K562 (cell line): Measurements from ENCODE around the gene SOWAHD. TPM values are rescaled to one million over a fixed set of nuclear protein-coding genes. Genes with fewer than 3 reads are reported as not detected.
A peak's percentile ranks its signal among the peaks of the same experiment; 100 is the strongest.

ENCODE experiments used
- BRF2 ChIP-seq: IDR thresholded peaks from 3 replicates; pipeline ENCODE4 v1.6.1; 2011; ENCODE audit warnings: borderline replicate concordance, mild to moderate bottlenecking; ENCODE audit not compliant: insufficient read length, insufficient read depth
- CHD2 ChIP-seq: IDR thresholded peaks from 2 replicates; pipeline ENCODE4 v1.6.1; 2011; ENCODE audit warnings: low read depth, low read length
- CHD4 ChIP-seq: fragments of 200-600 bp; sonication (generic); IDR thresholded peaks from 3 replicates; pipeline ENCODE4 v1.6.1; 2012; ENCODE audit warnings: low read depth, mild to moderate bottlenecking, mixed read lengths, low read length, inconsistent platforms; ENCODE audit not compliant: insufficient read depth, insufficient replicate concordance, poor library complexity, severe bottlenecking
- JUND ChIP-seq, 2 experiments: IDR thresholded peaks; 2 replicates in 1 of 2; 3 replicates in 1 of 2; pipeline ENCODE4 v1.6.1; 2011; ENCODE audit warnings: borderline replicate concordance in 2 of 2, low read depth in 2 of 2, low read length in 2 of 2, improper control_type of control experiment in 1 of 2, missing biosample characterization in 1 of 2, missing genetic modification characterization in 1 of 2, missing genetic modification reagents in 1 of 2
- NFYB ChIP-seq: IDR thresholded peaks from 2 replicates; pipeline ENCODE4 v1.6.1; 2011; ENCODE audit warnings: mild to moderate bottlenecking, moderate library complexity; ENCODE audit not compliant: insufficient read length; ENCODE audit errors: extremely low read depth
- NUFIP1 ChIP-seq: fragments of 450-650 bp; IDR thresholded peaks from 2 replicates; pipeline ENCODE4 v1.6.1; 2018; ENCODE audit not compliant: partially characterized antibody
- SREBF1 ChIP-seq: fragments of 150-350 bp; IDR thresholded peaks from 2 replicates; pipeline ENCODE4 v1.6.1; 2014; ENCODE audit warnings: antibody characterized with exemption, low read depth, low read length, borderline replicate concordance
- THAP7 ChIP-seq: fragments of 250-450 bp; sonication (Bioruptor Pico); IDR thresholded peaks from 2 replicates; pipeline ENCODE4 v1.5.0; 2021
- THRB ChIP-seq: fragments of 450-650 bp; formaldehyde crosslinking; conservative IDR thresholded peaks from 2 replicates; pipeline ENCODE4 v1.4.0; 2022; ENCODE audit warnings: mild to moderate bottlenecking, missing genetic modification characterization
- ZBTB5 ChIP-seq: fragments of 450-650 bp; IDR thresholded peaks from 2 replicates; pipeline ENCODE4 v1.6.1; 2017; ENCODE audit warnings: antibody characterized with exemption
- ZNF699 ChIP-seq: fragments of 250-450 bp; sonication (Bioruptor Pico); IDR thresholded peaks from 2 replicates; pipeline ENCODE4 v1.8.0; 2021; ENCODE audit warnings: mild to moderate bottlenecking, moderate library complexity; ENCODE audit not compliant: insufficient replicate concordance
- polyA plus RNA-seq, 8 experiments: library from polyadenylated mRNA; depleted of rRNA in 4 of 8; stranded (reverse) in 5 of 8; unstranded in 3 of 8; fragments of >200 nt; fragmentation: Nextera tagmentation in 2 of 8; fragmentation: Illumina TruSeq in 1 of 8; extraction: Ambion mirVana in 2 of 8; extraction: Trizol in 1 of 8; gene quantifications; 2 replicates each; pipeline versions ENCODE4 v1.2.1 to v1.2.3, GENCODE V29; 2011 to 2014; ENCODE audit warnings: inconsistent platforms in 1 of 8, missing spikeins in 1 of 8
- total RNA-seq, 7 experiments: library from RNA; depleted of rRNA in 6 of 7; stranded (reverse); fragments of >200 nt in 6 of 7; fragmentation: Illumina TruSeq in 2 of 7; extraction: Trizol in 2 of 7; gene quantifications; 2 replicates each; pipeline versions ENCODE4 v1.2.1 to v1.2.3, GENCODE V29; 2011 to 2021; ENCODE audit warnings: low replicate concordance in 1 of 7
- TF ChIP-seq, protein P1 (sequence below), 3 experiments: IDR thresholded peaks in 2 of 3; conservative IDR thresholded peaks in 1 of 3; 2 replicates each; pipeline ENCODE4 v1.5.1; 2011 to 2012; ENCODE audit warnings: low read length in 3 of 3, mild to moderate bottlenecking in 3 of 3, control low read depth in 2 of 3, improper control_type of control experiment in 1 of 3, inconsistent platforms in 1 of 3, low read depth in 1 of 3, mixed read lengths in 1 of 3, moderate library complexity in 1 of 3; ENCODE audit not compliant: insufficient read depth in 2 of 3
- TF ChIP-seq, protein P2 (sequence below): fragments of 250-450 bp; sonication (Bioruptor Pico); IDR thresholded peaks from 2 replicates; pipeline ENCODE4 v1.4.0; 2020

SOWAHD gene
- total and polyA plus RNA-seq, 9 of the 15 experiments (the other 6 are each of a cell fraction or from before 2014, with no cell fraction given), result 0.13 to 0.29 TPM; not detected in 7

GRCh38 chrX:119758731-119759247 lies 401 bp downstream of the SOWAHD start (continued):
- TF ChIP-seq THAP7 (CRISPR knock-in tag) (no peak), THRB (CRISPR knock-in tag) (no peak), NUFIP1 (no peak), CHD2 (no peak), ZBTB5 (no peak), ZNF699 (CRISPR knock-in tag) (no peak), SREBF1 (no peak), CHD4 (no peak), JUND (IDR thresholded peaks at IDR 0.05; ENCODE audit: borderline replicate concordance, low read depth, low read length) (no peak), JUND (tag; IDR thresholded peaks at IDR 0.05; ENCODE audit: borderline replicate concordance, low read depth, low read length) (no peak), NFYB (no peak), BRF2 (no peak)
- TF ChIP-seq, protein P1, sequence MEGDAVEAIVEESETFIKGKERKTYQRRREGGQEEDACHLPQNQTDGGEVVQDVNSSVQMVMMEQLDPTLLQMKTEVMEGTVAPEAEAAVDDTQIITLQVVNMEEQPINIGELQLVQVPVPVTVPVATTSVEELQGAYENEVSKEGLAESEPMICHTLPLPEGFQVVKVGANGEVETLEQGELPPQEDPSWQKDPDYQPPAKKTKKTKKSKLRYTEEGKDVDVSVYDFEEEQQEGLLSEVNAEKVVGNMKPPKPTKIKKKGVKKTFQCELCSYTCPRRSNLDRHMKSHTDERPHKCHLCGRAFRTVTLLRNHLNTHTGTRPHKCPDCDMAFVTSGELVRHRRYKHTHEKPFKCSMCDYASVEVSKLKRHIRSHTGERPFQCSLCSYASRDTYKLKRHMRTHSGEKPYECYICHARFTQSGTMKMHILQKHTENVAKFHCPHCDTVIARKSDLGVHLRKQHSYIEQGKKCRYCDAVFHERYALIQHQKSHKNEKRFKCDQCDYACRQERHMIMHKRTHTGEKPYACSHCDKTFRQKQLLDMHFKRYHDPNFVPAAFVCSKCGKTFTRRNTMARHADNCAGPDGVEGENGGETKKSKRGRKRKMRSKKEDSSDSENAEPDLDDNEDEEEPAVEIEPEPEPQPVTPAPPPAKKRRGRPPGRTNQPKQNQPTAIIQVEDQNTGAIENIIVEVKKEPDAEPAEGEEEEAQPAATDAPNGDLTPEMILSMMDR (IDR thresholded peaks at IDR 0.05 in 2 of 3, conservative IDR thresholded peaks at IDR 0.05 in 1 of 3; ENCODE audit: insufficient read depth in 2 of 3, low read depth in 1 of 3, low read length in 3 of 3), result peak in 2 of 3 experiments; percentile 15 to 23; a peak in 2 of 6 replicates
- TF ChIP-seq, protein P2, sequence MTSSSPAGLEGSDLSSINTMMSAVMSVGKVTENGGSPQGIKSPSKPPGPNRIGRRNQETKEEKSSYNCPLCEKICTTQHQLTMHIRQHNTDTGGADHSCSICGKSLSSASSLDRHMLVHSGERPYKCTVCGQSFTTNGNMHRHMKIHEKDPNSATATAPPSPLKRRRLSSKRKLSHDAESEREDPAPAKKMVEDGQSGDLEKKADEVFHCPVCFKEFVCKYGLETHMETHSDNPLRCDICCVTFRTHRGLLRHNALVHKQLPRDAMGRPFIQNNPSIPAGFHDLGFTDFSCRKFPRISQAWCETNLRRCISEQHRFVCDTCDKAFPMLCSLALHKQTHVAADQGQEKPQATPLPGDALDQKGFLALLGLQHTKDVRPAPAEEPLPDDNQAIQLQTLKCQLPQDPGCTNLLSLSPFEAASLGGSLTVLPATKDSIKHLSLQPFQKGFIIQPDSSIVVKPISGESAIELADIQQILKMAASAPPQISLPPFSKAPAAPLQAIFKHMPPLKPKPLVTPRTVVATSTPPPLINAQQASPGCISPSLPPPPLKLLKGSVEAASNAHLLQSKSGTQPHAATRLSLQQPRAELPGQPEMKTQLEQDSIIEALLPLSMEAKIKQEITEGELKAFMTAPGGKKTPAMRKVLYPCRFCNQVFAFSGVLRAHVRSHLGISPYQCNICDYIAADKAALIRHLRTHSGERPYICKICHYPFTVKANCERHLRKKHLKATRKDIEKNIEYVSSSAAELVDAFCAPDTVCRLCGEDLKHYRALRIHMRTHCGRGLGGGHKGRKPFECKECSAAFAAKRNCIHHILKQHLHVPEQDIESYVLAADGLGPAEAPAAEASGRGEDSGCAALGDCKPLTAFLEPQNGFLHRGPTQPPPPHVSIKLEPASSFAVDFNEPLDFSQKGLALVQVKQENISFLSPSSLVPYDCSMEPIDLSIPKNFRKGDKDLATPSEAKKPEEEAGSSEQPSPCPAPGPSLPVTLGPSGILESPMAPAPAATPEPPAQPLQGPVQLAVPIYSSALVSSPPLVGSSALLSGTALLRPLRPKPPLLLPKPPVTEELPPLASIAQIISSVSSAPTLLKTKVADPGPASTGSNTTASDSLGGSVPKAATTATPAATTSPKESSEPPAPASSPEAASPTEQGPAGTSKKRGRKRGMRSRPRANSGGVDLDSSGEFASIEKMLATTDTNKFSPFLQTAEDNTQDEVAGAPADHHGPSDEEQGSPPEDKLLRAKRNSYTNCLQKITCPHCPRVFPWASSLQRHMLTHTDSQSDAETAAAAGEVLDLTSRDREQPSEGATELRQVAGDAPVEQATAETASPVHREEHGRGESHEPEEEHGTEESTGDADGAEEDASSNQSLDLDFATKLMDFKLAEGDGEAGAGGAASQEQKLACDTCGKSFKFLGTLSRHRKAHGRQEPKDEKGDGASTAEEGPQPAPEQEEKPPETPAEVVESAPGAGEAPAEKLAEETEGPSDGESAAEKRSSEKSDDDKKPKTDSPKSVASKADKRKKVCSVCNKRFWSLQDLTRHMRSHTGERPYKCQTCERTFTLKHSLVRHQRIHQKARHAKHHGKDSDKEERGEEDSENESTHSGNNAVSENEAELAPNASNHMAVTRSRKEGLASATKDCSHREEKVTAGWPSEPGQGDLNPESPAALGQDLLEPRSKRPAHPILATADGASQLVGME, result no peak
